Lung (tissue), 12 donors: ENCODE measurements around the gene TM9SF2. TPM values are rescaled to one million over a fixed set of nuclear protein-coding genes. Genes with fewer than 3 reads are reported as not detected.

Experiments used
- ATAC-seq: fragments of 200-7000 bp; cut with Tn5 transposase; one replicate; pipeline ENCODE4 v1.9.1; 2020; ENCODE audit warnings: moderate number of reproducible peaks; ENCODE audit not compliant: insufficient read depth, low FRiP score
- DNase-seq, 3 donors: peaks; one replicate each; pipeline ENCODE4 v3.0.0-alpha.2; 2013 to 2017
- H3K27ac ChIP-seq, 2 donors: one replicate each; pipeline ENCODE4 v1.5.1; 2013; ENCODE audit warnings: mild to moderate bottlenecking in 2 of 2, moderate library complexity in 2 of 2, control low read depth in 1 of 2, inconsistent platforms in 1 of 2, low read depth in 1 of 2, low read length in 1 of 2
- H3K27me3 ChIP-seq, 3 donors: one replicate each; pipeline ENCODE4 v1.5.1; 2013; ENCODE audit warnings: low read length in 2 of 3; ENCODE audit not compliant: control insufficient read depth in 3 of 3, insufficient read depth in 3 of 3
- H3K36me3 ChIP-seq, 4 donors: one replicate each; pipeline ENCODE4 v1.5.1; 2013; ENCODE audit warnings: low read length in 4 of 4, mild to moderate bottlenecking in 1 of 4, moderate library complexity in 1 of 4; ENCODE audit not compliant: control insufficient read depth in 4 of 4, insufficient read depth in 4 of 4
- H3K4me1 ChIP-seq, 5 donors: one replicate each; pipeline ENCODE4 v1.5.1; 2013; ENCODE audit warnings: low read length in 5 of 5, mild to moderate bottlenecking in 2 of 5, moderate library complexity in 1 of 5; ENCODE audit not compliant: control insufficient read depth in 5 of 5, insufficient read depth in 5 of 5
- H3K4me3 ChIP-seq: one replicate; pipeline ENCODE4 v1.5.1; 2013; ENCODE audit warnings: mild to moderate bottlenecking, control low read depth, moderate library complexity
- H3K9ac ChIP-seq, 2 donors: one replicate each; pipeline ENCODE4 v1.5.1; 2013; ENCODE audit warnings: low read length in 2 of 2, control low read depth in 1 of 2; ENCODE audit not compliant: insufficient read depth in 1 of 2
- H3K9me3 ChIP-seq, 4 donors: one replicate each; pipeline ENCODE4 v1.5.1; 2013; ENCODE audit warnings: low read length in 3 of 4, mild to moderate bottlenecking in 1 of 4, moderate library complexity in 1 of 4; ENCODE audit not compliant: control insufficient read depth in 4 of 4, insufficient read depth in 3 of 4
- WGBS, 2 donors: extraction: QIAGEN DNeasy Blood & Tissue Kit; methylation state at CpG; one replicate each; pipeline ENCODE4 v1.1.7; 2013; 5-methylcytosine and 5-hydroxymethylcytosine counted together
- polyA plus RNA-seq, 2 donors: library from polyadenylated mRNA; stranded (reverse); fragments of 200-250 nt; gene quantifications; one replicate each; pipeline ENCODE4 v1.2.1, GENCODE V29; 2013
- total RNA-seq, 2 donors: library from RNA; depleted of rRNA in 1 of 2; stranded (reverse); fragments of >200 nt in 1 of 2; gene quantifications; one replicate each; pipeline ENCODE4 v1.2.1, GENCODE V29; 2014 to 2021
- TF ChIP-seq, protein P1 (sequence below): IDR thresholded peaks from 2 replicates; pipeline ENCODE4 v1.5.1; 2012; ENCODE audit warnings: mild to moderate bottlenecking; ENCODE audit errors: control extremely low read depth, extremely low read depth
- donor health status: control.
- donor health status: control.
- donor health status: Bipolar disorder and iron deficiency.
- donor health status: healthy.
- donor health status: DM: yes; HTN: yes; CAD: no.

The TM9SF2 gene
- total and polyA plus RNA-seq, 4 donors, result 54.4 to 164 (median 110) TPM

GRCh38 chr13:99507986-99508385 is 6.7 kb downstream of the TM9SF2 start:
- Histone ChIP-seq H3K4me3 (no peak overlapping the region), H3K9me3 (peaks cover 0 to 5% (median 2%) of the 10 kb centered on the region in 4 donors), H3K9ac (no peak overlapping the region), H3K27ac (no peak overlapping the region), H3K4me1 (peaks cover 0 to 20% (median 2%) of the 10 kb centered on the region in 5 donors), H3K36me3 (peaks cover 0 to 16% (median 10%) of the 10 kb centered on the region in 4 donors), H3K27me3 (no peaks in the 10 kb centered on the region)
- TF ChIP-seq, protein P1, sequence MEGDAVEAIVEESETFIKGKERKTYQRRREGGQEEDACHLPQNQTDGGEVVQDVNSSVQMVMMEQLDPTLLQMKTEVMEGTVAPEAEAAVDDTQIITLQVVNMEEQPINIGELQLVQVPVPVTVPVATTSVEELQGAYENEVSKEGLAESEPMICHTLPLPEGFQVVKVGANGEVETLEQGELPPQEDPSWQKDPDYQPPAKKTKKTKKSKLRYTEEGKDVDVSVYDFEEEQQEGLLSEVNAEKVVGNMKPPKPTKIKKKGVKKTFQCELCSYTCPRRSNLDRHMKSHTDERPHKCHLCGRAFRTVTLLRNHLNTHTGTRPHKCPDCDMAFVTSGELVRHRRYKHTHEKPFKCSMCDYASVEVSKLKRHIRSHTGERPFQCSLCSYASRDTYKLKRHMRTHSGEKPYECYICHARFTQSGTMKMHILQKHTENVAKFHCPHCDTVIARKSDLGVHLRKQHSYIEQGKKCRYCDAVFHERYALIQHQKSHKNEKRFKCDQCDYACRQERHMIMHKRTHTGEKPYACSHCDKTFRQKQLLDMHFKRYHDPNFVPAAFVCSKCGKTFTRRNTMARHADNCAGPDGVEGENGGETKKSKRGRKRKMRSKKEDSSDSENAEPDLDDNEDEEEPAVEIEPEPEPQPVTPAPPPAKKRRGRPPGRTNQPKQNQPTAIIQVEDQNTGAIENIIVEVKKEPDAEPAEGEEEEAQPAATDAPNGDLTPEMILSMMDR, result no peak
- ATAC-seq (no peak), DNase-seq (no peak)

- 97 to 98% methylated on average over 4 of the region's 4 CpGs for WGBS, 2 donors
- H3K9me3 ChIP-seq, result peaks cover 0 to 5% (median 2%) of the 10 kb centered on the region in 4 donors
- H3K36me3 ChIP-seq, result peaks cover 0 to 16% (median 10%) of the 10 kb centered on the region in 4 donors
- ATAC-seq (no peak), DNase-seq (no peak)
- H3K4me1 ChIP-seq, result peaks cover 0 to 22% (median 0%) of the 10 kb centered on the region in 5 donors
- no peaks in the 10 kb centered on the region for H3K27me3 ChIP-seq
- H3K27ac ChIP-seq, result no peak overlapping the region
- TF ChIP-seq, protein P1, result no peak
- no peak overlapping the region for H3K4me3 ChIP-seq
- H3K9ac ChIP-seq, result no peak overlapping the region
These were observed 8.2 kb downstream of the TM9SF2 start for GRCh38 chr13:99509479-99509878.

- H3K4me1 ChIP-seq, result peaks cover 0 to 22% (median 0%) of the 10 kb centered on the region in 5 donors
- WGBS, 2 donors, result 64 to 66% methylated on average over 4 of the region's 4 CpGs
- DNase-seq (no peak), ATAC-seq (no peak)
- TF ChIP-seq, protein P1, result no peak
- H3K9ac ChIP-seq, result no peak overlapping the region
- no peak overlapping the region for H3K4me3 ChIP-seq
- no peaks in the 10 kb centered on the region for H3K27me3 ChIP-seq
- H3K36me3 ChIP-seq, result peaks cover 0 to 10% (median 7%) of the 10 kb centered on the region in 4 donors
- H3K27ac ChIP-seq, result no peak overlapping the region
- H3K9me3 ChIP-seq, result no peaks in the 10 kb centered on the region
These were observed 13.5 kb downstream of the TM9SF2 start for GRCh38 chr13:99514801-99515200.
